Measurements from ENCODE around the gene FMOD. TPM values are rescaled to one million over a fixed set of nuclear protein-coding genes. Genes with fewer than 3 reads are reported as not detected.
"Not testable (repeated sequence)": the region's sequence is repeated elsewhere in the genome, so short reads cannot be mapped to it uniquely, and the experiment has no call there.

FMOD gene
- total RNA-seq, 1 donor from 2014 or later = 272 TPM

GRCh38 chr1:203306965-203307541, 43.9 kb downstream of the FMOD start:
- no peak for DNase-seq (ENCODE audit: low spot score)

DNA sequence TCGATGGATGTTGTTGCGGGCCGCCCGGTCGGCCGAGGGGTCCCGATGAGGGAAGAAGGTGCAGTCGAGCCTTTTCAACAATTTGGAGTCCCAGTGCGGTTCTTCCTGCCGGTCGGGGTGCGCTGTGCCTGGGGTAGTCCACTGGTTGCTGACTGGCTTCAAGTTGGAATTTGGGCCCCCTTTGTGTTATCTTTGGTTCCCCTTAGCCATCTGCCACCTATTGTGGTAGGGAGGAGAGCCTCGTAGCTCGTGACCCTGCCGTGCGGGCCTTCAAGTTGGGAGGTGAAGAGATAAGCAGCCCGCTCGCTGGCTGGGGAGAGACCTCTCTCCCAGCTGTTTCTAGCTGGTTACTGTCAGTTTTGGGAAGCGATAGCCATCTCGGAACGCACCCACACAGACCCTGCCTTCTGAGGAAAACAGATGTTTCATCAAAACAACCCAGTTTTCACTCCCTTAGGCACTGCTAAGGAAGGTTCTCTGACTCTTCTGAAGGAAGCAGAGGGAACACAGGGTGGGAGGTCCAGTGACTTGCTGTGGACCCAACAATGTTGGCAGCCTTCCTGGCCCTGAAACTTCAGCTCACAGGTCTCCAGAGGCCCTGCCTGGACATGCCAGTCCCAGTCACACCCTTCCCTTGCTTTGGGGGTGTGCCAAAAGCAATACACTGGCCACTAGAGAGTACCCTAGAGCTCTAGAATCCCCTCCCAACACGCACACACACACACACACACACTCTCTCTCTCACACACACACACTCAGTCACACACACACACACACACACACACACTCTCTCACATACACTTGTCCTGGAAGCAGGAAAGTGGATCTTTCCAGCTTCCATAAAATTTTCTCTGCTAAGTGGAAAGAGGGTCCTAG, 44.6 kb downstream of the FMOD start:
- DNase-seq (ENCODE audit: low spot score) = peak; percentile 89

DNA sequence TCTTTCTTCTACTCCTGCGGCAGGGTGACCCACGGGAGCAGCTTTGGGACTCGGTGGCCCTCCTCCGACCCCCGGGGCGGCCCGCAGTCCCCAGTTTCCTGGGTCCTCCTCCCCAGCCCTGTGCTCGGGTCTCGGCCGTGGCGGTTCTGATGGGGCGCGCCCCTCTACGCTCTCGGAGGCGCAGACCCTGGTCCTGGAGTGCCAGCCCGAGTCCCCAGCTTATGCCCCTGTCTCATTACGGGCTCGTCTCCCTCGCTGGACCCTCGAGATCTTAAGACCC, 45.2 kb downstream of the FMOD start:
- no peak for DNase-seq (ENCODE audit: low spot score)

DNA sequence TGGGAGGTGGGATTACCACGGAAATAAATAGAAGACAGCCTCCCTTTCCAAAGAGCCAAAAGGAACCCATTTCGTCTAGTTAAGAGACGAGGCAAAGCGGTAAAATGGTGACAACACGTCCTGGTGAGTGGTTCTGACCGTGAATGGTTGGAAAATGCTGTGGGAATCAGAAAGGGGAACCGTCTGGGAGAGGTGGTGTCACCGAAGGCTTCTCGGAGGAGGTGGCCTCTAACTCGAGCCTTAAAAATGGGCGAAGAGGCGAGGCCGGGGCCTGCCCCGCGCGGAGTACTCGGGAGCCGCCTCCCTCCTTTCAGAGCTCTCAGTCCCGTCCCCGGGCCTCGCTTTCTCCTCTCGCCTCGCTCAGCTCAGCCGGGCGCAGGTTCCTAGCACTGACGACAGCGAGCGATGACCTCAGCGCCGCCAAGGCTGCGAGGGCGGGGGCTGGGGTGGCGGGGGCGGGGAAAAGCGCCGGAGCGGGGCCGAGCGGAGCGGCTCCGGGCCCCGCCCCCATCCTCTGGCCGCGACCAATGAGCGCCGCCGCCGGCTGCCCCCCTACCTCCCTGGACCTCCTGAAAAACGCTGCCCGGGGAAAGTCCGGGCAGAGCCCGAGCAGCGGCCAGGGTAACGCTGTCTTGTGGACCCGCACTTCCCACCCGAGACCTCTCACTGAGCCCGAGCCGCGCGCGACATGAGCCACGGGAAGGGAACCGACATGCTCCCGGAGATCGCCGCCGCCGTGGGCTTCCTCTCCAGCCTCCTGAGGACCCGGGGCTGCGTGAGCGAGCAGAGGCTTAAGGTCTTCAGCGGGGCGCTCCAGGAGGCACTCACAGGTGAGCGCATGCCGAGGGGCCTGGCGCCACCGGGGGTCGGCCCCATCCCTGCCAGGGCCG, 45.8 kb downstream of the FMOD start, which contains the start of gene BTG2:
TSS of gene BTG2 (plus strand) at position 601 of the 890 bp plus-strand sequence. CDS start at position 689, 88 bp downstream.
- peak; percentile 95 for DNase-seq (ENCODE audit: low spot score)

DNA sequence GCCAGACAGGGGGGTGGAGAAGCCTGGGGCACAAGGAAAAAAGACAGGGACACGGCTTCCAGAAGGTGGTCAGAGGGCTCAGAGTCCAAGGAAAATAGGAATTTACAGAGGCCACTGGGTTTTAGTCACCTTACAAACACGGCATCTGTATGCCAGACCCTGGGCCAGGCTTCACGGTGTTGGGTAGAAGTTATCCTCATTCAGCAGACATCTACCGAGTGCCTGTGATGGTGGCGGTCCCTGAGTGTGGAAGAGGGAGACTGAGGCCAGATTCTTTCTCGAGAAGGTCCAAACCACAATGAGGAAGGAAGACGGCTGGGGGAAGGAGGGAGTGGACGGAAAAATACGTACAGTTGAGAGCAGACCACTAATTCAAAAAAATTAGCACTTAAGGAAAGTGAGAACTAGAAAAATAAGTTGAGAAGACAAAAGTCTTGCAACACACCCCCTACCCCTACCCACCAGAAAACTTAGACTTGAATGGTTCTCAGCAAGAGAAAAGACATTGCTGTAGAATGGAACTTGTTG, 46.5 kb downstream of the FMOD start:
- no peak for DNase-seq (ENCODE audit: low spot score)

GRCh38 chr1:203302894-203303293, 48.0 kb downstream of the FMOD start:
- no peak for DNase-seq (ENCODE audit: low spot score)

DNA sequence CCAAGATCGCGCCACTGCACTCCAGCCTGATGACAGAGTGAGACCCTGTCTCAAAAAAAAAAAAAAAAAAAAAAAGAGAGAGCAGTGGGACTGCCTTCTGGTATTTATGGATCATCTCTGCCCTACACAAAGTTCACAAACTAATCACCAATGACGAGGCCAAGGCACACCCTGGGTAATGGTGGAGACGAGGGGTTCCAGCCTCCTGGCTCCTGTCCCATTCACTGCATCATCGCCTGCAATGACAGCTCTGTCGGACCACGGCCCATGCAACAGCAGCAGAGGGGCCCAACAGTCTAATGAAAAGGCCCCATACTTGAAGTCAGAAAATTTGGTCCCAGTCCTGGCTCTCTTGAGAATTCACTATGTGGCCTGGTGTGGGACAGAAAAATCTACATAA, 48.5 kb downstream of the FMOD start:
- DNase-seq (ENCODE audit: low spot score) = no peak

- DNase-seq (ENCODE audit: low spot score) = no peak
Measured at GRCh38 chr1:203301331-203301668, 49.6 kb downstream of the FMOD start.

- DNase-seq (ENCODE audit: low spot score) = no peak
Measured at GRCh38 chr1:203300441-203301330, 50.2 kb downstream of the FMOD start.

GRCh38 chr1:203299719-203300429, 51.0 kb downstream of the FMOD start:
- DNase-seq (ENCODE audit: low spot score) = not testable (repeated sequence)

GRCh38 chr1:203299169-203299568, 51.8 kb downstream of the FMOD start:
- no peak for DNase-seq (ENCODE audit: low spot score)

DNA sequence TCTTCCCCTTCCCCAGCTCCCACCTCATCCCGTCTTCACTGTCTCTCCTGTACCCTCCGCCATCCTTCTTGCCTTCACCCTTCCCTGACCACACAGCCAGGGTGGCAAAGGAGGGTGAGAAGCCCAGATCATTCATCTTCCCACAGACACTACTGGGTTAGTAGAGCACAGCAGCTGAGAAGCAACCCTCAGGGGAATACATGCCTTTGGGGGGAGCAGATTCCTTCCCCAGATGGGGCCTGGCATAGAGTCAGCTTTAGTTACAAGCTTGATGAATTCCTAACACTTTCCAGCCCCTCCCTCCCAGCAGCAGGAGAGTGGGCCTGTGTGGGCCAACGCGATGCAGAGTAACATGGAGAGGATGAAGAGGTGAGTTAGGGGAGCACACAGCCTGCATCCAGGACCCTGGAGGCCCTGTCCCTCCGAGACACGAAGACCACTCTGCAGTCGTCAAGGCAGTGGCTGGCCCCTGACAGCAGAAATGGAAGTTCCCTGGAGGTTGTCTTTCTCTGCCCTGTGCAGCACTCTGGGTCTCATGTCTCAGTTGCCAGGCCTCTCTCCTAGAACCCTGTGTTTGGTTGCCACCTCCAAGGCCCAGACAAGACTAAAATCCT, 54.4 kb downstream of the FMOD start:
- DNase-seq (ENCODE audit: low spot score) = no peak

- DNase-seq (ENCODE audit: low spot score) = no peak
Measured at GRCh38 chr1:203295796-203296195, 55.1 kb downstream of the FMOD start.

GRCh38 chr1:203291201-203292096, 59.5 kb downstream of the FMOD start:
- DNase-seq (ENCODE audit: low spot score) = peak; percentile 64

Other genes starting within 250 kb of the FMOD start
- gene ADORA1, start 223.4 kb downstream of the FMOD start, total RNA-seq = 7.3 TPM
- gene MYBPH, start 175.3 kb downstream of the FMOD start, total RNA-seq = not detected
- gene CHI3L1, start 164.4 kb downstream of the FMOD start, total RNA-seq = 0.40 TPM
- gene CHIT1, start 121.4 kb downstream of the FMOD start, total RNA-seq = 0.06 TPM
- gene BTG2, start 45.6 kb downstream of the FMOD start, total RNA-seq = 111 TPM
- gene PRELP, start 124.7 kb upstream of the FMOD start, total RNA-seq = 72.1 TPM
- not detected for gene OPTC, start 143.0 kb upstream of the FMOD start, total RNA-seq